Spleen (tissue), 11 donors: ENCODE data around the gene FAM210A. TPM values are rescaled to one million over a fixed set of nuclear protein-coding genes. Genes with fewer than 3 reads are reported as not detected.

Experiments used
- DNase-seq: peaks from one replicate; pipeline ENCODE4 v3.0.0-alpha.2; 2020
- H3K27ac ChIP-seq, 8 donors: fragments of 200-600 bp; sonication (generic) in 7 of 8; 1 replicate in 4 of 8; 2 replicates in 4 of 8; pipeline versions ENCODE4 v1.5.0 to v1.8.0; 2016 to 2021; ENCODE audit warnings: inconsistent platforms in 4 of 8, mild to moderate bottlenecking in 4 of 8, moderate library complexity in 1 of 8
- H3K27me3 ChIP-seq, 7 donors: fragments of 200-600 bp; sonication (generic) in 6 of 7; replicated peaks in 1 of 7; 1 replicate in 4 of 7; 2 replicates in 3 of 7; pipeline versions ENCODE4 v1.5.0 to v1.8.0; 2016 to 2021; ENCODE audit warnings: inconsistent platforms in 3 of 7, mild to moderate bottlenecking in 1 of 7
- H3K36me3 ChIP-seq, 6 donors: fragments of 200-600 bp; sonication (generic) in 5 of 6; 1 replicate in 4 of 6; 2 replicates in 2 of 6; pipeline versions ENCODE4 v1.5.0 to v1.8.0; 2016 to 2021; ENCODE audit warnings: inconsistent platforms in 2 of 6
- H3K4me1 ChIP-seq, 6 donors: fragments of 200-600 bp; sonication (generic) in 5 of 6; 1 replicate in 3 of 6; 2 replicates in 3 of 6; pipeline versions ENCODE4 v1.5.0 to v1.8.0; 2016 to 2021; ENCODE audit warnings: inconsistent platforms in 3 of 6
- H3K4me3 ChIP-seq, 8 donors: fragments of 200-600 bp; sonication (generic) in 7 of 8; 1 replicate in 4 of 8; 2 replicates in 4 of 8; pipeline versions ENCODE4 v1.5.0 to v1.8.0; 2016 to 2021; ENCODE audit warnings: inconsistent platforms in 4 of 8, mild to moderate bottlenecking in 4 of 8, moderate library complexity in 2 of 8
- H3K9me3 ChIP-seq, 8 donors: fragments of 200-600 bp; sonication (generic) in 7 of 8; 1 replicate in 4 of 8; 2 replicates in 4 of 8; pipeline versions ENCODE4 v1.5.0 to v1.8.0; 2016 to 2021; ENCODE audit warnings: inconsistent platforms in 4 of 8
- CTCF ChIP-seq, 11 experiments: fragments of 200-600 bp in 7 of 11; fragments of 450-650 bp in 4 of 11; sonication (generic) in 4 of 11; IDR thresholded peaks in 8 of 11; conservative IDR thresholded peaks in 3 of 11; 1 replicate in 7 of 11; 2 replicates in 4 of 11; pipeline versions ENCODE4 v1.4.0 to v1.8.0; 2016 to 2021; ENCODE audit warnings: antibody characterized with exemption in 11 of 11, inconsistent platforms in 4 of 11, mild to moderate bottlenecking in 1 of 11
- POLR2A ChIP-seq, 3 donors: fragments of 450-650 bp; IDR thresholded peaks; one replicate each; pipeline ENCODE4 v1.5.1; 2017; ENCODE audit warnings: antibody characterized with exemption in 3 of 3, mild to moderate bottlenecking in 1 of 3
- POLR2AphosphoS5 ChIP-seq, 3 donors: sonication (generic); formaldehyde crosslinking; IDR thresholded peaks; one replicate each; pipeline ENCODE4 v1.5.1; 2017; ENCODE audit warnings: antibody characterized with exemption in 3 of 3
- WGBS, 5 donors: extraction: QIAGEN DNeasy Blood & Tissue Kit in 3 of 5; methylation state at CpG; one replicate each; pipeline versions ENCODE4 v1.1.5 to v1.1.7; 2013 to 2018; 5-methylcytosine and 5-hydroxymethylcytosine counted together
- intact Hi-C: fragments of 100-400 bp; cut with DNase I; formaldehyde crosslinking; loops from one replicate; pipeline ENCODE4 v1.15.0; 2023; ENCODE audit warnings: low total_unique reads
- polyA plus RNA-seq, 3 donors: library from polyadenylated mRNA; stranded (reverse); fragments of 200-250 nt; gene quantifications; one replicate each; pipeline ENCODE4 v1.2.1, GENCODE V29; 2013
- total RNA-seq, 7 donors: library from RNA; depleted of rRNA in 3 of 7; stranded (reverse); fragments of >200 nt in 3 of 7; fragmentation: NEBNext Ultra II Directional in 4 of 7; extraction: Animal tissue kit (Norgen Biotek cat#: 25700) in 4 of 7; gene quantifications; one replicate each; pipeline versions ENCODE4 v1.1.0 to v1.2.1, GENCODE V29; 2016 to 2021
- donor health status: healthy with polysubstance abuse.
- donor health status: DM: no; HTN: no; CAD: no; lungs with moderate emphysema.
- donor health status: DM: no; HTN: no; CAD: no.
- donor health status: Bipolar disorder and iron deficiency.
- donor health status: healthy.
- donor health status: DM: no; HTN: no; CAD: no.
- donor health status: DM: yes; HTN: yes; CAD: no.

Gene FAM210A
- total and polyA plus RNA-seq, 10 donors = 2.7 to 16.2 (median 8.7) TPM

- Histone ChIP-seq H3K27ac (no peak overlapping the region), H3K36me3 (peaks cover 0 to 36% (median 5%) of the 10 kb centered on the region in 6 donors), H3K4me1 (peaks cover 6 to 38% (median 23%) of the 10 kb centered on the region in 6 donors), H3K9me3 (no peaks in the 10 kb centered on the region), H3K4me3 (no peak overlapping the region), H3K27me3 (no peaks in the 10 kb centered on the region)
- no peak for TF ChIP-seq POLR2AphosphoS5 (IDR thresholded peaks at IDR 0.05)
- no peak for TF ChIP-seq CTCF (IDR thresholded peaks at IDR 0.05 in 8 of 11, conservative IDR thresholded peaks at IDR 0.05 in 3 of 11)
- no peak for TF ChIP-seq POLR2A (IDR thresholded peaks at IDR 0.05)
- intact Hi-C loops = loop anchor here (10.0 kb wide), 1 partner anchor 405 kb away; the partner anchor contains the start of gene LDLRAD4
- DNase-seq = peak; percentile 79
- WGBS, 5 donors = 85 to 95% (median 91%) methylated on average over 11 to 20 of the region's 20 CpGs
These were observed 106.7 kb downstream of the FAM210A start for GRCh38 chr18:13619505-13620205.

GRCh38 chr18:13618760-13619438, 107.5 kb downstream of the FAM210A start:
- intact Hi-C loops = no loop called here
- peak; percentile 67 for DNase-seq
- Histone ChIP-seq H3K9me3 (no peaks in the 10 kb centered on the region), H3K27ac (no peak overlapping the region), H3K4me1 (peaks cover 14 to 46% (median 31%) of the 10 kb centered on the region in 6 donors), H3K27me3 (no peaks in the 10 kb centered on the region), H3K4me3 (no peak overlapping the region), H3K36me3 (peaks cover 0 to 30% (median 5%) of the 10 kb centered on the region in 6 donors)
- TF ChIP-seq POLR2AphosphoS5 (IDR thresholded peaks at IDR 0.05) = no peak
- no peak for TF ChIP-seq CTCF (IDR thresholded peaks at IDR 0.05 in 8 of 11, conservative IDR thresholded peaks at IDR 0.05 in 3 of 11)
- TF ChIP-seq POLR2A (IDR thresholded peaks at IDR 0.05) = no peak
- WGBS, 5 donors = 76 to 89% (median 82%) methylated on average over 11 to 13 of the region's 13 CpGs

DNA sequence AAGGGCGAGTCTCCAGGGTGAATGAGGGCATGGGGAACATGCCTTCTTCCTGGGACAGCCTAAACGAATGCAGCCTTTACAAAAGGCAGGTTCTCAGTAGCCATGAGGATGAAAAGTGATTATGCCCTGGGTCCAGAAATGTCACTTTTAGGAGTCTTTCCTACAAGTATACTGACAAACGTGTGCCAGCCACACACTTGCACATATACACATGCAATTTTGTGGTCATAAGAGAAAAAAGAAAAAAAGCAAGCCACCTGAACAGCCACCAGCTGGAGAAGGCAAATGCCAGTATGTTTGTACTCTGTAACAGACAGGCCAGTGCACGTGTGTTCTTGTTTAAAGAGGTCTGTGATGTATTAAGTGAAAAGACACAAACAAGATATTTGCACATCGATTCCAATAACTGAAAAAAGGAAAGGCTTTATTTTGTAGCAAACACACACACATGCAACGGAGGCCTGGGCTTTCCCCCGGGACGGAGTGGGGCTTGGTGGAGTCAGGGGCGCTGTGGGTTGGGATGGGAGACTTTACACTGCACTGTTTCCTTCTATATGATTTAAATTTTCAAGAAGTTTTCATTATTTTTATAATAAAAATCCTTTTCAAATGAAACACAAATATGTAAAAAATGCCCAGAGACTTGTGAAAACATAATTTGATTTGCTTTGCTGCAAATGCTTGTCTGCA, 108.4 kb downstream of the FAM210A start:
- H3K27me3 ChIP-seq = no peaks in the 10 kb centered on the region
- DNase-seq = no peak
- peaks cover 0 to 22% (median 3%) of the 10 kb centered on the region in 6 donors for H3K36me3 ChIP-seq
- H3K4me3 ChIP-seq = no peak overlapping the region
- 71 to 84% (median 74%) methylated on average over 9 of the region's 9 CpGs for whole genome bisulfite sequencing, 5 donors
- H3K27ac ChIP-seq = no peak overlapping the region
- intact Hi-C loops = no loop called here
- peaks cover 20 to 55% (median 40%) of the 10 kb centered on the region in 6 donors for H3K4me1 ChIP-seq
- TF ChIP-seq CTCF (IDR thresholded peaks at IDR 0.05 in 8 of 11, conservative IDR thresholded peaks at IDR 0.05 in 3 of 11) (no peak), POLR2A (IDR thresholded peaks at IDR 0.05) (no peak)
- H3K9me3 ChIP-seq = no peaks in the 10 kb centered on the region
